ENCODE data around the gene BGLAP. TPM values are rescaled to one million over a fixed set of nuclear protein-coding genes. Genes with fewer than 3 reads are reported as not detected.

The BGLAP gene
- total RNA-seq, 2 experiments from 2014 or later = 1.9 to 2.6 TPM

GRCh38 chr1:156257711-156258110, 15.7 kb downstream of the BGLAP start:
- no peak overlapping the region for H3K4me3 ChIP-seq (ENCODE audit: low read length)
- no peaks in the 10 kb centered on the region for H3K27me3 ChIP-seq (ENCODE audit: control insufficient read depth in 1 of 2, insufficient read depth in 2 of 2, low read length in 2 of 2)
- POLR2A ChIA-PET = no interaction called here
- DNase-seq = no peak
- H3K27ac ChIP-seq (ENCODE audit: low read depth in 1 of 2, low read length in 2 of 2) = no peak overlapping the region
- Mint-ChIP-seq H3K9me3 (no peaks in the 10 kb centered on the region), H3K27ac (no peak overlapping the region), H3K4me3 (no peak overlapping the region), H3K4me1 (ENCODE audit: low read depth) (no peaks in the 10 kb centered on the region), H3K36me3 (ENCODE audit: low read depth) (peaks cover 81% of the 10 kb centered on the region), H3K27me3 (no peaks in the 10 kb centered on the region)
- no peaks in the 10 kb centered on the region for H3K4me1 ChIP-seq (ENCODE audit: insufficient read depth, low read length)
- H3K36me3 ChIP-seq (ENCODE audit: insufficient read depth, low read length) = peaks cover 87% of the 10 kb centered on the region
- CTCF ChIA-PET = no interaction called here
- no peaks in the 10 kb centered on the region for H3K9me3 ChIP-seq (ENCODE audit: control insufficient read depth in 1 of 2, insufficient read depth in 1 of 2, low read length in 2 of 2)
- intact Hi-C loops (cut with DNase I, micrococcal nuclease) = no loop called here
- no peak for ATAC-seq (ENCODE audit: poor library complexity)
- no peak for TF ChIP-seq CTCF (IDR thresholded peaks at IDR 0.05)

- no peaks in the 10 kb centered on the region for H3K4me1 Mint-ChIP-seq (ENCODE audit: low read depth)
- peaks cover 81% of the 10 kb centered on the region for H3K36me3 Mint-ChIP-seq (ENCODE audit: low read depth)
- Histone ChIP-seq H3K4me3 (ENCODE audit: low read length) (no peak overlapping the region), H3K27ac (ENCODE audit: low read depth in 1 of 2, low read length in 2 of 2) (no peak overlapping the region), H3K36me3 (ENCODE audit: insufficient read depth, low read length) (peaks cover 84% of the 10 kb centered on the region), H3K4me1 (ENCODE audit: insufficient read depth, low read length) (no peaks in the 10 kb centered on the region), H3K27me3 (ENCODE audit: control insufficient read depth in 1 of 2, insufficient read depth in 2 of 2, low read length in 2 of 2) (no peaks in the 10 kb centered on the region), H3K9me3 (ENCODE audit: control insufficient read depth in 1 of 2, insufficient read depth in 1 of 2, low read length in 2 of 2) (no peaks in the 10 kb centered on the region)
- intact Hi-C loops (cut with DNase I, micrococcal nuclease) = no loop called here
- TF ChIP-seq CTCF (IDR thresholded peaks at IDR 0.05) = no peak
- CTCF ChIA-PET = no interaction called here
- DNase-seq (no peak), ATAC-seq (ENCODE audit: poor library complexity) (no peak)
- H3K27ac Mint-ChIP-seq = no peak overlapping the region
- POLR2A ChIA-PET = no interaction called here
- no peaks in the 10 kb centered on the region for H3K9me3 Mint-ChIP-seq
- no peaks in the 10 kb centered on the region for H3K27me3 Mint-ChIP-seq
- H3K4me3 Mint-ChIP-seq = no peak overlapping the region
Measured at GRCh38 chr1:156258859-156259258, 16.9 kb downstream of the BGLAP start.

GRCh38 chr1:156259805-156260204, 17.8 kb downstream of the BGLAP start:
- no peaks in the 10 kb centered on the region for H3K27me3 ChIP-seq (ENCODE audit: control insufficient read depth in 1 of 2, insufficient read depth in 2 of 2, low read length in 2 of 2)
- Mint-ChIP-seq H3K36me3 (ENCODE audit: low read depth) (peaks cover 86% of the 10 kb centered on the region), H3K4me3 (no peak overlapping the region), H3K9me3 (no peaks in the 10 kb centered on the region), H3K27me3 (no peaks in the 10 kb centered on the region), H3K27ac (no peak overlapping the region), H3K4me1 (ENCODE audit: low read depth) (no peaks in the 10 kb centered on the region)
- H3K9me3 ChIP-seq (ENCODE audit: control insufficient read depth in 1 of 2, insufficient read depth in 1 of 2, low read length in 2 of 2) = no peaks in the 10 kb centered on the region
- no peaks in the 10 kb centered on the region for H3K4me1 ChIP-seq (ENCODE audit: insufficient read depth, low read length)
- DNase-seq (no peak), ATAC-seq (ENCODE audit: poor library complexity) (no peak)
- ChIA-PET POLR2A (interaction anchor here (0.8 to 1.2 kb wide), 2 partner anchors 22 to 47 kb away, joined by 3 read pairs; partner anchors contain the start of genes PMF1 and SMG5), CTCF (no interaction called here)
- H3K27ac ChIP-seq (ENCODE audit: low read depth in 1 of 2, low read length in 2 of 2) = no peak overlapping the region
- intact Hi-C loops (cut with DNase I, micrococcal nuclease) = no loop called here
- no peak for TF ChIP-seq CTCF (IDR thresholded peaks at IDR 0.05)
- H3K36me3 ChIP-seq (ENCODE audit: insufficient read depth, low read length) = peaks cover 81% of the 10 kb centered on the region
- H3K4me3 ChIP-seq (ENCODE audit: low read length) = no peak overlapping the region
